ENCODE results near the gene CDCA7. TPM values are rescaled to one million over a fixed set of nuclear protein-coding genes. Genes with fewer than 3 reads are reported as not detected.

The CDCA7 gene
- total and polyA plus RNA-seq, 4 donors = 0.69 to 17.7 (median 1.9) TPM

GRCh38 chr2:173399229-173399628 lies 44.6 kb downstream of the CDCA7 start:
- no peak overlapping the region for H3K4me3 ChIP-seq
- no peak for TF ChIP-seq CTCF (IDR thresholded peaks at IDR 0.05; ENCODE audit: control extremely low read depth, extremely low read depth)
- no peak for ATAC-seq (ENCODE audit: insufficient read depth, low FRiP score)
- peaks cover 3 to 32% (median 26%) of the 10 kb centered on the region in 3 donors for H3K27me3 ChIP-seq (ENCODE audit: control insufficient read depth in 3 of 3, insufficient read depth in 3 of 3, low read length in 2 of 3)
- H3K36me3 ChIP-seq (ENCODE audit: control insufficient read depth in 4 of 4, insufficient read depth in 4 of 4, low read length in 4 of 4) = no peaks in the 10 kb centered on the region
- no peak overlapping the region for H3K27ac ChIP-seq (ENCODE audit: low read depth in 1 of 2, low read length in 1 of 2)
- H3K9me3 ChIP-seq (ENCODE audit: control insufficient read depth in 4 of 4, insufficient read depth in 3 of 4, low read length in 3 of 4) = no peaks in the 10 kb centered on the region
- no peak overlapping the region for H3K9ac ChIP-seq (ENCODE audit: insufficient read depth in 1 of 2, low read length in 2 of 2)
- 91% methylated on average over 4 of the region's 4 CpGs for WGBS, 2 donors
- peaks cover 0 to 10% (median 0%) of the 10 kb centered on the region in 5 donors for H3K4me1 ChIP-seq (ENCODE audit: control insufficient read depth in 5 of 5, insufficient read depth in 5 of 5, low read length in 5 of 5)
- DNase-seq = no peak

GRCh38 chr2:173400760-173401159 lies 46.1 kb downstream of the CDCA7 start:
- Histone ChIP-seq H3K9ac (ENCODE audit: insufficient read depth in 1 of 2, low read length in 2 of 2) (no peak overlapping the region), H3K27me3 (ENCODE audit: control insufficient read depth in 3 of 3, insufficient read depth in 3 of 3, low read length in 2 of 3) (peaks cover 0 to 29% (median 26%) of the 10 kb centered on the region in 3 donors), H3K4me3 (no peak overlapping the region), H3K27ac (ENCODE audit: low read depth in 1 of 2, low read length in 1 of 2) (no peak overlapping the region), H3K9me3 (ENCODE audit: control insufficient read depth in 4 of 4, insufficient read depth in 3 of 4, low read length in 3 of 4) (no peaks in the 10 kb centered on the region), H3K4me1 (ENCODE audit: control insufficient read depth in 5 of 5, insufficient read depth in 5 of 5, low read length in 5 of 5) (peaks cover 0 to 14% (median 6%) of the 10 kb centered on the region in 5 donors), H3K36me3 (ENCODE audit: control insufficient read depth in 4 of 4, insufficient read depth in 4 of 4, low read length in 4 of 4) (no peaks in the 10 kb centered on the region)
- WGBS, 2 donors = 11 to 22% methylated on average over 4 of the region's 4 CpGs
- no peak for ATAC-seq (ENCODE audit: insufficient read depth, low FRiP score)
- TF ChIP-seq CTCF (IDR thresholded peaks at IDR 0.05; ENCODE audit: control extremely low read depth, extremely low read depth) = no peak
- DNase-seq = peak in 1 of 3 donors; percentile 25

GRCh38 chr2:173401716-173402326 lies 47.1 kb downstream of the CDCA7 start:
- H3K27me3 ChIP-seq (ENCODE audit: control insufficient read depth in 3 of 3, insufficient read depth in 3 of 3, low read length in 2 of 3) = peaks cover 0 to 29% (median 26%) of the 10 kb centered on the region in 3 donors
- 17% methylated on average over 7 of the region's 7 CpGs for WGBS, 2 donors
- H3K36me3 ChIP-seq (ENCODE audit: control insufficient read depth in 4 of 4, insufficient read depth in 4 of 4, low read length in 4 of 4) = no peaks in the 10 kb centered on the region
- no peaks in the 10 kb centered on the region for H3K9me3 ChIP-seq (ENCODE audit: control insufficient read depth in 4 of 4, insufficient read depth in 3 of 4, low read length in 3 of 4)
- TF ChIP-seq CTCF (IDR thresholded peaks at IDR 0.05; ENCODE audit: control extremely low read depth, extremely low read depth) = no peak
- H3K27ac ChIP-seq (ENCODE audit: low read depth in 1 of 2, low read length in 1 of 2) = no peak overlapping the region
- H3K9ac ChIP-seq (ENCODE audit: insufficient read depth in 1 of 2, low read length in 2 of 2) = no peak overlapping the region
- DNase-seq = peak in 2 of 3 donors; percentile 57 to 66
- no peak for ATAC-seq (ENCODE audit: insufficient read depth, low FRiP score)
- peaks cover 0 to 14% (median 6%) of the 10 kb centered on the region in 5 donors for H3K4me1 ChIP-seq (ENCODE audit: control insufficient read depth in 5 of 5, insufficient read depth in 5 of 5, low read length in 5 of 5)
- H3K4me3 ChIP-seq = no peak overlapping the region
